Hindlimb muscle (tissue), 1 donor: ENCODE measurements around the gene SEPHS2. TPM values are rescaled to one million over a fixed set of nuclear protein-coding genes. Genes with fewer than 3 reads are reported as not detected.
"Not testable (repeated sequence)": the region's sequence is repeated elsewhere in the genome, so short reads cannot be mapped to it uniquely, and the experiment has no call there.

Experiments used
- DNase-seq: peaks from one replicate; pipeline ENCODE4 v3.0.0-alpha.2; 2013
- polyA plus RNA-seq: library from polyadenylated mRNA; unstranded; fragments of 120-200 nt; gene quantifications from one replicate; pipeline ENCODE4 v1.2.1, GENCODE V29; 2013; ENCODE audit not compliant: insufficient read length

The SEPHS2 gene
- polyA plus RNA-seq, 1 donor = 13.0 TPM

DNA sequence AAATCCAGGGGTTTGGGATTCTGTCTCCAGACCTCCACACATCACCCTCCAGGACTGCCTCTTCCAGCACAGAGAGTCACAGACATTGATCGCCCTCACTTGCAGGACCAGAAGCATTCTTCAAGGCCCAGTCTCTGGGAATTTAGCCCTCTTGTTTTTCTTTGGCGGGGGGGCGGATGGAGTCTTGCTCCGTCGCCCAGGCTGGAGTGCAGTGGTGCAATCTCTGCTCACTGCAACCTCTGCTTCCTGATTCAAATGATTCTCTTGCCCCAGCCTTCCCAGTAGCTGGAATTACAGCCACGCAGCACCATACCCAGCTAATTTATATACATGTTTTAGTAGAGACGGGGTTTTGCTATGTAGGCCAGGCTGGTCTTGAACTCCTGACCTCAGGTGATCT is 18.4 kb upstream of the SEPHS2 start:
- DNase-seq = no peak

DNA sequence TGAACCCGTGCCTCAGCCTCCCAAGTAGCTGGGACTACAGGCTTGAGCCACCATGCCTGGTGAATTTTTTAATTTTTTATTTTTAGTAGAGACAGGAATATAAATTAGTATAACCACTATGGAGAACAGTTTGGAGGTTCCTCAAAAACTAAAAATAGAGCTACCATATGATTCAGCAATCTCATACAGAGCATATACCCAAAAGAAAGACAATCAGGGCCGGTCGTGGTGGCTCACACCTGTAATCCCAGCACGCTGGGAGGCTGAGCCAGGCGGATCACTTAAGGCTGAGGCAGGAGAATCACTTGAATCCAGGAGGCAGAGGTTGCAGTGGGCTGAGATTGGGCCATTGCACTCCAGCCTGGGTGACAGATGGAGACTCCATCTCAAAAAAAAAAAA is 15.8 kb upstream of the SEPHS2 start:
- DNase-seq = not testable (repeated sequence)

GRCh38 chr16:30459456-30459855 is 13.8 kb upstream of the SEPHS2 start:
- no peak for DNase-seq

GRCh38 chr16:30458561-30459394 is 13.1 kb upstream of the SEPHS2 start:
- peak; percentile 15 for DNase-seq

DNA sequence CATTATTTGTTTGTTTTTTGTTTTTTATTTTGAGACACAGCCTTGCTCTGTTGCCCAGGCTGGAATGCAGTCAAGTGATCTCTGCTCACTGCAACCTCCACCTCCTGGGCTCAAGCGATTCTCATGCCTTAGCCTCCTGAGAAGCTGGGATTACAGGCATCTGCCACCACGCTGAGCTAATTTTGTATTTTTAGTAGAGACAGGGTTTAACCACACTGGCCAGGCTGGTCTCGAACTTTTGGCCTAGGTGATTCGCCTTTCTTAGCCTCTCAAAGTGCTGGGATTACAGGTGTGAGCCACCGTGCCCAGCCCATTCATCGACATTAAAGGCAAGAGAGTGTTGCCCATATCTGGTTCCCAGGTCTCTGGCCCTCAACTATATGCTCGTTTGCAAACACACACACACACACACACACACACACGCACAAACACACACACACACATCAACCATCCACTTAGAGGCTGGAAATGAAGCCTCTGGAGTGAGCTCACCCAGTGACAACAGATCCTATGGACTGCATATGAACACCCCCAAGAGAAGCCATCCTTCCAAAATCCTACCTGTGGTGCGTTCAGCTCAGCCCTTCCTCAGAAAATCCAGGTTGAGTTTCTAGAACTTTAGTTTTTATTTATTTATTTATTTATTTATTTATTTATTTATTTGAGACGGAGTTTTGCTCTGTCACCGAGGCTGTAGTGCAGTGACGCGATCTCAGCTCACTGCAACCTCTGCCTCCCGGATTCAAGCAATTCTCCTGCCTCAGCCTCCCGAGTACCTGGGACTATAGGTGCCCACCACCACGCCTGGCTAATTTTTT is 12.3 kb upstream of the SEPHS2 start:
- DNase-seq = no peak

DNA sequence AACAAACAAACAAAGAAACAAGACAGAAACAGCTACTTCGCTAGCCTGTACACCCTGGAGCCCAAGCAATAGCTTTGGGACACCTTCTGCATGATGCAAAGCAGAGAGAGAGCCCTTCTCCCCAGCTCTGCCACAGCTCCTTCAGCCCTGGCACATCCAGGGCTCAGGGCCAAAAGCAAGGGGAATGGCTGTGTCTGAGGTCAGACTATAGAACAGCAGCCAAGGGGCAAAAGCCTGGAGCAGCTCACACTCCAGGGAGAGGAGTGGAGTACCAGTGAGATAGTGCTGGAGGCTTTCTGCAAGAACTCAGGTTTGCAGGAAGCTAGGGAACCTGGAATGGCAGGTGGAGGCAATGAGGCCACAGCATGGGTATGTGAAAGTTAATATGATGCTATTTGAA is 11.6 kb upstream of the SEPHS2 start:
- no peak for DNase-seq

- no peak for DNase-seq
Measured at GRCh38 chr16:30456302-30456701, 10.6 kb upstream of the SEPHS2 start.

DNA sequence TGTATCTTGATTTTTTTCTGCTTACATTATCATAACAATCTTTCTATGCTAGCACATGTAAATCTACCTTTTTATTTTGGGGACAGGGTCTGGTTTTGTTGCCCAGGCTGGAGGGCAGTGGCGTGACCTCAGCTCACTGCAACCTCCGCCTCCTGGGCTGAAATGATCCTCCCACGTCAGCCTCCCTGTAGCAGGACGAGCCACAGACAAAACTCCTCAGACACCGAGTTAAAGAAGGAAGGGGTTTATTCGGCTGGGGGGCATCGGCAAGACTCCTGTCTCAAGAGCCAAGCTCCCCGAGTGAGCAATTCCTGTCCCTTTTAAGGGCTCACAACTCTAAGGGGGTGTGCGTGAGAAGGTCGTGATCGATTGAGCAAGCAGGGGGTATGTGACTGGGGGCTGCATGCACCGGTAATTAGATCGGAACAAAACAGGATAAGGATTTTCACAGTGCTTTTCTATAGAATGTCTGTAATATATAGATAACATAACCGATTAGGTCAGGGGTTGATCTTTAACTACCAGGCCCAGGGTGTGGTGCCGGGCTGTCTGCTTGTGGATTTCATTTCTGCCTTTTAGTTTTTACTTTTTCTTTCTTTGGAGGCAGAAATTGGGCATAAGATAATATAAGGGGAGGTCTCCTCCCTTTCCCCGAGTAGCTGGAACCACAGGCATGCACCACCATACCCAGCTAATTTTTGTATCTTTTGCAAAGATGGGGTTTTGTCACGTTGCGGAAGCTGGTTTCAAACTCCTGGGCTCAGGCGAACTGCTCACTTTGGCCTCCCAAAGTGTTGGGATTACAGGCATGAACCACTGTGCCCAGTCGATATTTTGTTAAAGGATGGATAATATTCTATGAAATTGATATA is 7.3 kb upstream of the SEPHS2 start:
- DNase-seq = not testable (repeated sequence)

GRCh38 chr16:30449116-30449435 is 3.4 kb upstream of the SEPHS2 start:
- no peak for DNase-seq

DNA sequence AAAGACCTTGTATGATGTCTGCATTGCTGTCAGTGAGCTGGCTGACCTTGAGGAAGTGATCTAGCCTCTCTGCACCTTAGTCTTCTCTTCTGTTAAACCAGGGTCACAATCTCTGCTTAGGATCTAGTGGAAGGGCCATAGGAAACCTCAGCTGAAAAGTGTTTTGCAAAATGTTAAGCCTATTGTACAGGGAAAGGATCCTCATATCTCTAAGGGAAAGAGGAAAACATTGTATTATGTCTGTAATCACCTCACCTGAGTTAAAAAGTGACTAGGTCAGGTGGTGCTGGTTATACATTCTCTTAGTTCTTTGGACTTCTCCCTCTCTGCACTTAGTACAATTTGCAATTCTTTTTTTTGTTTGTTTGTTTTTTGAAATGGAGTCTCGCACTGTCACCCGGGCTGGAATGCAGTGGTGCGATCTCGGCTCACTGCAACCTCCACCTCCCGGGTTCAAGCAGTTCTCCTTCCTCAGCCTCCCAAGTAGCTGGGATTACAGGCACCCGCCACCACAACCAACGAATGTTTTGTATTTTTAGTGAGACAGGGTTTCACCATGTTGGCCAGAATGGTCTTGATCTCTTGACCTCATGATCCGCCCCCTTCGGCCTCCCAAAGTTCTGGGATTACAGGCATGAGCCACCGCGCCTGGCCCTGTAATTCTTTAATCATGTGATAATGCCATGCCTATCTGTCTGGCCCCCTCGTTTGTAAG is 2.0 kb upstream of the SEPHS2 start:
- no peak for DNase-seq

DNA sequence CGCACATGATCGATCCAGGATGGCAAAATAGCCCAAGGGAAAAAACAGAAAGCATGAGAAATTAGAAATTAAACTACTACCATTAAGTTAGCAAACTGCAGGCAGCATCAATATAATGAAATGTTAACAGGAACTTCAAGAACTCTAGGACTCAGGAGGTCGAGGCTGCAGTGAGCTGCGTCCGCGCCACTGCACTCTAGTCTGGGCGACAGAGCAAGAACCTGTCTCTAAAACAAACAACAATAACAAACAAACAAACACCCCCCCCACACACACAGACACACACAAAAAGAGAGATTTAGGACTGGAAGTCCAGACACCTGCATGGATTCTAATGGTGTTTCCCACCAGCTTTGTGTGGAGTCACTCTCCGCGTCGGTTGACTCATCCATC is 525 bp upstream of the SEPHS2 start:
- no peak for DNase-seq

DNA sequence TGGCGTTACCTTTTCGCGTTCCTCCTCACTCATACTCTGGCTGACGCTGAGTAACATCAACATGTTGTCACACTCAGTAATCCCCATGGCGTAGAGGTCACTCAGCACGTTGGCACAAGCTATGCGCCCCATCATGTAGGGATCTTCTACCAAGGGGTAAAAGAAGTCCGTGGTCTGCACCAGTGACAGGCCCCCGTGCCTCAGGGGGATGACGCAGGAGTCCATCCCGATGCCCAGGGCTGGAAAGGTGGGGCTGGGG is 596 bp downstream of the SEPHS2 start:
- no peak for DNase-seq

DNA sequence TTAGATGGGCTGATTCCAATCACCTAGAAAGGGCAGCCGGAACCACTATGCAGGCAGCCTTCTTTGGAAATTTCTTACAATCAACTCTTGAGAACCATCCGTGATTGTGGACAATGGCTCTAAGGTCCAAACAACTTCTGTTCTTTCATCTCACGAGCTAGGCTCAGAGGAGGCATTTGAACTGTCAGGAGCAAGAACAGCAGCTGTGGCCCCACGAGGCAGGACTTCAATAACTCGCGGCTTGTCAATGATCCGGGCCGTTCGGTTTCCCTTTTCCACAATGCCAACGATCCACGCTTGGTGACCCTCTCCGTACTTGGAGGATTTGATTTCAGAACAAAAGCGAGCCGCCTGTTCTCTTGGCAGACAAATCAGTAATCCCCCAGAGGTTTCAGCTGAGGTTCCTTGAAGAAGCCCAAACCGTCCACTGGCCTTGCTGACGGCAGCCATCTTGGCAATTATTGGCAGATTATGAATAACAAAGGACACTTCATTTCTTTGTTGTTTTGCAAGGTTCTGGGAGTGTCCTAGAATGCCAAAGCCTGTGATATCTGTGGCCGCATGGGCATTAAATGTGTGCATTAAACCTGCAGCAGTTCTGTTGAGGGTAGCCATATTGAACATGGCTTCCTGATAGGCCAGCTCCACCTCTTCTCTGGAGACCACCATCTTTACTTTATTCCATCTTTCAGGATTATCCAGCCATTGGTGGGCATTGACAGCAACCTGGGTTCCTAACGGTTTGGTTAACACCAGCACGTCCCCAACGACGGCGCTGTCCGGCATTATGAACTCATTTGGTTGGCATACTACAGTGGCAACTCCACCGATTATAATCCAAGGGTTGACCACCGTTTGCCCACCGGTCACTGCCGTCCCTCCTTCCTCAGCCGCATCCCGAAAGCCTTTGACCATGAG is 1.2 kb downstream of the SEPHS2 start:
- DNase-seq = no peak

DNA sequence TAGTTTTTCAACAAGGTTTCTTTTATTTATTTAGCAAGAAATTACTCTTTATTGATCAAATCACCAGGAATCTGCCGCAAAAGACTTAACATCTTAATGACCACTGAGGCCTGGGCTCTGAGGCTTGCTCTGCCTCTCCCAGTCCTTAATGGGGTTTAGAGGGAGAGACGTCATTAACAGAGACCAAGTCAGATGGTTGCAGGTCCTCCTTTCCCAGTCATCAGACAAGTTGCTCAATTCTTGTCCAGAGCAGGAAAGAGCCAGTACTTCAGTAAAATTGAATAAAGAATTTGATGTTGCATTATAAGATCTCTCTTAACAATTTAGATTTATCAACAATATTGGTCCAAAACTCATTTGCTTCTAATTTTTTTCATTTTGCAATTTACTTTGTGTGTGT is 2.0 kb downstream of the SEPHS2 start:
- DNase-seq = no peak

DNA sequence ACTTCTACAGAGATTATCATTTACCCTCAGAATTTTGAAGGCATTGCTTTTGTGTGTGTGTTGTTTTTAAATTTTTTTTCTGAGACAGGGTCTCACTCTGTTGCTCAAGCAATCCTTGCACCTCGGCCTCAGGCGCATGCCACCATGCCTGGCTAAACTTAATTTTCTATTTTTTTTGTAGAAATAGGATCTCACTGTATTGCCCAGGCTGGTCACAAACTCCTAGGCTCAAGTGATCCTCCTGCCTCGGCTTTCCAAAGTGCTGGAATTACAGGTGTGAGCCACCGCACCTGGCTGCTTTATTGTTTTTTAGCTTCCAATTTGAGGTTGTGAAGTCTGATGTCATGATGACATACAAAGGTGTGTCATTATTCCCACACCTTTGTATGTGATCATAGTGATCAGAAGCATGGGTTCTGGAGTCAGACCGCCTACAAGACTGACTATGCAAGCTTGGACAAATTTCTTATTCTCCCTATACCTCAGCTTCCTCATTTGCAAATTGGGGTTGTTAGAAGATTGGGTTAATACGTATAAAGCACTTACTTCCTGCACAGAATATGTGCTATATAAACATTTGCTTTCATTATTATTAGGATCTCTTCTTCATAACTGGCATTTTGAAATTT is 5.8 kb downstream of the SEPHS2 start:
- DNase-seq = no peak

- no peak for DNase-seq
Measured at GRCh38 chr16:30438835-30439234, 6.8 kb downstream of the SEPHS2 start.

DNA sequence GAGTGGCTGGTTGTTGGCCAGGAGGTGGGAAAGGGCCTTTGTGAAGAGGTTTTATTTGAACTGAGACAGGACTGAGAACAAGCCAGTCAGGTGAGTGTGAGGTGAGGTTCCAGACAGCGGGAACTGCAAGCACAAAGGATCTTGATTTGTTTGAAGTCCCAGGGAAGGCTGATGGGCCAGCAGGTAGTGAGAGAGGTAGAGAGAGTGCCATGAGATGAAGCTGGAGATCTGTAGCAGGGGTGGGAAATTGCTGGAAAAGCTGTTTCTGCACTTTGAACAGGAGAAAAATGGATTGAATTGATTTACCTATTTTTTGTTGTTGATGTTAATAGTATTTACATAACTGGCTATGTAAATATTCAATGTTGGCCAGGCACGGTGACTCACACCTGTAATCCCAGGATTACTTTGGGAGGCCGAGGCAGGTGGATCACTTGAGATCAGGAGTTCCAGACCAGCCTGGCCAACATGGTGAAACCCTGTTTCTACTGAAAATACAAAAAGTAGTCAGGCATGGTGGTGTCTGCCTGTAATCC is 8.1 kb downstream of the SEPHS2 start:
- no peak for DNase-seq

DNA sequence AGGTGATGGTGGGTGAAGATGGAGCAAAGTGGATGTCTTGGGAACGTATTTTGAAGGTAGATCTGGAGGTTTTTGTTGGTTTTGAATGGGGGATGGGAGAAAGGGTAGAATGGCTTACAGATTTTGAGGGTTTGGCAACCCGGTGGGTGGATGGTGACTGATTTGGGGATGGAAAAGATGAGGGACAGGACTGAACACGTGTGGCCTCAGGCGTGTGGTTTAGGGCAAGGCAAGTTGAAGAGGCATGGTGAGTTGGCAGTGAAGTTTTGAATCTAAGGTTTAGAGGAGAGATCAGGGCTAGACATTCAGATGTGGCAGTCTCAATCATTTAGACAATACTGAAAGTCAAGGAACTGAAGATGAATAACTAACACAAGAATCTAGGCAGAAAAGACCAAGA is 10.8 kb downstream of the SEPHS2 start:
- no peak for DNase-seq

DNA sequence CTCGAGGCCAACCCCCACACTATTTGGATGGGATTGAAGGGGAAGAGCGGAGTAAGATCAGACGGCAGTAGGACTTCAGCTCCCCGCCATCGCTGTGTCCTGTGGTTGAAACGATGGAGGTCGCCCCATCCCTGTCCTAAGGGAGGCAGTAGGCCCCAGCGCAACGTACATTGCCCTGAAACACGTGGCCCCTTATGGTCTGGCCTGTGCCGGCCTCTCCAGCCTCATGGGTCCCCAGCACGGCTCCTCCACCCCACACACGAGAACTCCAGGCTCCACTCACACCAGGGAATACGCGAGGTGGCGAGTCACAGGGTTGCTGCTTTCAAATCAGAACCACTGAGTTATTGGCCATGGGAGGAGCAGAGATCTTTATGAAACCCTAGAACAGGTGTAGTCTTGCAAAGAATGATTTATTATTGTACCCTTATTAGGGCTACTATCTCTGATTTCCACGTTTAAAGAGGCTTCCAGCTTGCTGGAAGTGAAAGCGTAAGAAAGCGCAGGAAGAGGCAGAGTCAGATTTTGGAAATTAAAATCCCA is 15.2 kb downstream of the SEPHS2 start:
- DNase-seq = no peak

DNA sequence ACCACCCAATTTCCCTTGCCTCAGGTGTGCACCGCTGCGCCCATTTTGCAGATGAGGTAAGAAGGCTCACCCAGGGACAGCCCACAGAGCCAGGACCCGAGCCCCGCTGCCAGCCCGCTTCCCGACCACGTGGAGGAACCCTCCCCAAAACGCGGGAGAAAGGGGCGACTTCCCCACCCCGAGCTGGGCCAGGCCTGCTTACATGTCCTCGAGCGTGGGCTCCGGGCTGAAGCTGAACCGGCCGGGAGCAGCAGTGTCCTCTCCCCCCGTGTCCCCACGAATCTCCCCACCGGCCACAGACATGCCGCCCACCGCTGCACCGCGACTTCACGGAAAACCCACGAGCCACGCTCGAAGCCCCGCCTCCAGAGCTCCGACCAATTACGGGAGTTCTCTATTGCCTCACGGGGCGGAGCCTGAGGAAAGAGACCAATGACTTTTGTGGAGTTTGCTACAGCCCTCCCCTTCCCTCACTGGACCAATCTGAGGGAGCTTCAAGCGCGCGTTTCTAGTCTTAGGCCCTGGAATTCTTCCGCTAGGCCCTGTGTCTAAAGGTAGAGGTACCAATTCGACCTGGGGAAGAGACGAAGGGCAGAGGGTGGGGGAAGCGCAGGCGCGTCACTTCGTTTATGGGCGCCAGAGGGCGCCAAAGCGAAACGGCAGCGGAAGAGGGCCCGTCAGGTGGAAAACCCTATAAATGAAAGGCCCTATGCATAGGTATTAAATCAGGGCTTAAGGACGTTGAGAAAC is 15.8 kb downstream of the SEPHS2 start, which contains the start of gene DCTPP1:
Gene DCTPP1 (minus strand): TSS at position 353 of the 750 bp plus-strand sequence. CDS start 50 bp downstream, at position 303.
- DNase-seq = peak; percentile 96
